NCI-H446 (cell line): Measurements from ENCODE around the gene RILP.

Experiments
- DNase-seq, 2 experiments: peaks; one replicate each; lab custom pipeline; 2025; lab: John Stamatoyannopoulos, UW

RILP gene

GRCh38 chr17:1604831-1605528, 44.7 kb downstream of the RILP start:
- DNase-seq = no peak

- DNase-seq = no peak
Measured at GRCh38 chr17:1601571-1601970, 48.1 kb downstream of the RILP start.

GRCh38 chr17:1598399-1599095, 51.1 kb downstream of the RILP start:
- no peak for DNase-seq

- no peak for DNase-seq
Measured at GRCh38 chr17:1597861-1598342, 51.8 kb downstream of the RILP start.
